A549 treated with AZD2906 at 1 μM for 4 hours (cell line): Measurements from ENCODE around the gene APOL4. TPM values are rescaled to one million over a fixed set of nuclear protein-coding genes. Genes with fewer than 3 reads are reported as not detected.

ENCODE experiments used
- total RNA-seq: library from RNA; stranded (reverse); fragments of 200-300 nt; extraction: Qiagen RNA extraction; gene quantifications from 5 replicates; pipeline ENCODE4 v1.2.3, GENCODE V29; 2022

The APOL4 gene, protein sequence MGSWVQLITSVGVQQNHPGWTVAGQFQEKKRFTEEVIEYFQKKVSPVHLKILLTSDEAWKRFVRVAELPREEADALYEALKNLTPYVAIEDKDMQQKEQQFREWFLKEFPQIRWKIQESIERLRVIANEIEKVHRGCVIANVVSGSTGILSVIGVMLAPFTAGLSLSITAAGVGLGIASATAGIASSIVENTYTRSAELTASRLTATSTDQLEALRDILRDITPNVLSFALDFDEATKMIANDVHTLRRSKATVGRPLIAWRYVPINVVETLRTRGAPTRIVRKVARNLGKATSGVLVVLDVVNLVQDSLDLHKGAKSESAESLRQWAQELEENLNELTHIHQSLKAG
- total RNA-seq: 0.01 to 0.05 TPM (median 0.03 TPM) in 4 of 5 replicates, not detected in the other

DNA sequence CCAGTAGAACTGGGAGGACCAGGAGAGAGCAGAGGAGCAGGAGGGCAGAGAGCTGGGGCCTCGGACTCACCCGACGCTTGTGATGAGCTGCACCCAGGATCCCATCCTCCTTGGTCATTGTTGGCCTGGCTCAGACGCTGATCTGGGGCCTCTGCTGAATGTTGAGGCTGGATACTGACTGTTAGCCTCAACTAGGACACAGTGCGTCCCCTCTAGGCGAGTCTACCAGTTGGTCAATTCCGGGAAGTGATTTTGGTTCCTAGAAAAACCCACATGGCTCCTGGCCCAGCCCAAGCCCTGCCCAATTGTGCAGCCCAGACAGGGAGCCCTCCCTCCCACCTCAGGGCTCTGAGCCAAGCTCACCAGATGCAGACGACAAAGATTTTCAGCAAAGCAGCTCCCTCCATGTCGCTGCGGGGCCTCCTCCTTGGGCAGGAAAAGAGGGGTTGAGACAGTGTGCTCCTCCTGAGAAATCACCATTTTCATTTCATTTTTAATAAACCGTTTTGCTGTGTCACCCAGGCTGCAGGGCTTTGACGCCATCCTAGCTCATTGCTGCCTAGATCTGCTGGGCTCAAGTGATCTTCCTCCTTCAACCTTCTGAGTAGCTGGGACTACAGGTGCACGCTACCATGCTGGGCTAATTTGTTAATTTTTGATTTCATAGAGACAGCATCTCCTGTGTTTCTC is at the start of gene APOL4:
APOL4 (minus strand) TSS at position 180 of the 690 bp plus-strand sequence; CDS start at position 105, 75 bp downstream.

DNA sequence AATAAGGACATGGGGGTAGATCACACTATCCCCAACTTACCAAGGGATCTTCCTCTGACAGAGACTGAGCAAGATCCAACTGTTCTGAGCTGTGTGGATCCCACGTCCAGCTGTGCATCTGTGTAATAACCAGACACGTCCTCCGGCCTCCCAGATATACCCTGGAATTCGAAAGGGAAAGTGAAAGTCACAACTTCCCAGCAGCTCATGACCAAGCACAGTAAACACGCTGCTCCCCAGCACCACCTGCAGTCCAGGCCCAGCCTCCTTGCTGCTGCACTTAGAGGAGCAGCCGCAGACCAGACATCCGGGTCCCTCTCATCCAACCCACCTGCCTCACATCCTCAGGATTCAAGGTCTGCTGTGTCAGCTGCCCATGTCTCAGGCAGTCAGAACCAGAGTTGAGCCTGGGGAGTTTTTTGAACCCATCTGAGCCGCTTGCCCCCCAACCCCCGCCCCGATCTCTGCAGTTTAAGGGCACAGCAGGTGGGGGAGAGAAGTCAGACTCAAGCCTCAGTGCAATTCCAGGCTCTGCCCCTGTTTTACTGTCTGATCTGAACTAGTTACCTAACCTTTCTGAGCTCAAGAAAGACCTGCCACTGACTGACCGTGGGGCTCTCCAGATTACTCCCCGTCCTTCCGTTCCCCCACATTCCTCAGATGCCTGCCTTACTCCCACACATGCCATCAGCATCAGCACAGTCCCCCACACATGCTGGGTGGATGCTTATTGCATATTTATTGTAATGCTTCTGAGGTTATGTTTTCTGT is 38.0 kb upstream of the APOL4 start, which contains the start of gene APOL2:
APOL2 (minus strand) TSS at position 127 of the 771 bp plus-strand sequence. CDS start 6,365 bp downstream, outside the sequence.

DNA sequence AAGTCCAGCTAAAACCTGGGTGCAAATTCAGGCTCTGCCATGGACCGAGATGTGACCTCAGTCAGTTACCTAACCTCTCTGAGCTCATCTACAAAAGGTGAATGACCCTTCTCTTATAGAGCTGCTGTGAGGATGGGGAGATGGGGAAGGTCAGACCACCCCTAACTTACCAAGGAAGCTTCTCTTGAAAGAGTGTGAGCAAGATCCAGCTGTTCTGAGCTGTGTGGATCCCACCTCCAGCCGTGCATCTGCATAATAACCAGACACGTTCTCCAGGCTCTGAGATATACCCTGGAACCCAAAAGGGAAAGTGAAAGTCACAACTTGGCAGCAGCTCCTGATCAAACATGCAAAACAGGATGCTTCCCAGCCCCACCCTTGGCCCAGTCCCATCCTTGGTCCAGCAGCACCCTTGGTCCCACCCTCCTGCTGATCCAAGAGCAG is 41.1 kb downstream of the APOL4 start, which contains the start of gene APOL3:
APOL3 (minus strand) TSS at position 257 of the 444 bp plus-strand sequence. CDS start 11,700 bp downstream, outside the sequence.

Other genes starting within 250 kb of the APOL4 start
- gene RBFOX2, start 173.0 kb downstream of the APOL4 start, total RNA-seq: 22.7 to 27.3 TPM (median 26.4 TPM) in 5 replicates
- gene APOL3, start 41.1 kb downstream of the APOL4 start, total RNA-seq: 0.05 to 0.22 TPM (median 0.15 TPM) in 3 of 5 replicates, not detected in the others
- 62.9 to 87.6 TPM (median 65.8 TPM) in 5 replicates for gene APOL2, start 37.7 kb upstream of the APOL4 start, total RNA-seq
- gene APOL1, start 51.3 kb upstream of the APOL4 start, total RNA-seq: 14.9 to 21.3 TPM (median 17.2 TPM) in 5 replicates
- gene MYH9, start 186.2 kb upstream of the APOL4 start, total RNA-seq: 148 to 177 TPM (median 148 TPM) in 5 replicates